Fibroblast of pulmonary artery (primary cell): ENCODE data around the gene CSTF3.
A peak's percentile ranks its signal among the peaks of the same experiment; 100 is the strongest.

ENCODE experiments used
- DNase-seq: peaks from one replicate; pipeline ENCODE4 v3.0.0-alpha.2; 2010; ENCODE audit warnings: low read depth
- H3K4me3 ChIP-seq: replicated peaks from 2 replicates; pipeline ENCODE4 v1.5.1; 2011; ENCODE audit warnings: low read depth, mild to moderate bottlenecking, control low read depth, low read length, moderate library complexity
- CTCF ChIP-seq: IDR thresholded peaks from 2 replicates; pipeline ENCODE4 v1.5.1; 2011; ENCODE audit warnings: mild to moderate bottlenecking, control low read depth, low read length, inconsistent platforms; ENCODE audit errors: missing control alignments

The CSTF3 gene

GRCh38 chr11:33089776-33090175 lies 71.5 kb downstream of the CSTF3 start:
- DNase-seq, result peak; percentile 21
- TF ChIP-seq CTCF, result peak; percentile 17

DNA sequence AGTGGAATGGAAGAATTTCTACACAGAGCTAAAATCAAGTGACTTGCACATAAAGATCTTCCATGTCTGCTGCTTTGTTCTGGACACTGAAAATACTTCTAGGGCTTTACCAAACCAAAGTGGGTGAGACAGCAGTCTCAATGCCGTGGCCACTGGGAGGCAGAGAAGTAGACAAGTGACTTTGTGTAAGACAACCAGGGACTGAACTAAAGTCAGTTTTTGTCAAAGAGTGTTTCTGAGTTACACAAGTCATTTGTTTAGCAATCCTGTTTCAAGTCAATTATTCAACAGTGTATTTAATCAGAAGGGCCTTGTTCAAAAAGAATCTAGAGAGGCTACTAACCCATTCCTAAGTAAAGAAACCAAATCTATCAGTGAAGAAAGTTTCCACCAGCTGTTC lies 75.3 kb downstream of the CSTF3 start:
- TF ChIP-seq CTCF, result no peak
- no peak overlapping the region for H3K4me3 ChIP-seq
- DNase-seq, result no peak

More at GRCh38 chr11:33089776-33090175, 71.5 kb downstream of the CSTF3 start:
- no peak overlapping the region for H3K4me3 ChIP-seq

GRCh38 chr11:33083918-33084317 lies 77.4 kb downstream of the CSTF3 start:
- no peak for DNase-seq
- TF ChIP-seq CTCF, result no peak

DNA sequence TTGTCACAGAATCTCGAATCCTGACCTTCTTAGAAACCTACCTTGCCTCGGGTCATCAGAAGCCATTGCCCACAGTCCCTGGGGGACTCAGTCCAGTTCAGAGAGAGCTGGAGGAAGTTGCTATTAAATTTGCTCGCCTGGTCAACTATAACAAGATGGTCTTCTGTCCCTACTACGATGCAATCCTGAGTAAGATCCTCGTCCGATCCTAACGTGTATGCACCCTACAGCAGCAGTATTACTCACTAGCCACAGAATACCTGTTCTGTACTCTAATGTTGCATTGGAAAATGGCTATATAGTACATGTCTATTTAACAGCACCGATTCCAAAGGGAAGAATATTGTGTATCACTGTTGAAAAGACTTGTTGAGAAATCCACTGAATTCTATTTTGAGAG lies 88.8 kb downstream of the CSTF3 start:
- DNase-seq, result no peak
- H3K4me3 ChIP-seq, result no peak overlapping the region
- TF ChIP-seq CTCF, result no peak

More at GRCh38 chr11:33083918-33084317, 77.4 kb downstream of the CSTF3 start:
- H3K4me3 ChIP-seq, result no peak overlapping the region

DNA sequence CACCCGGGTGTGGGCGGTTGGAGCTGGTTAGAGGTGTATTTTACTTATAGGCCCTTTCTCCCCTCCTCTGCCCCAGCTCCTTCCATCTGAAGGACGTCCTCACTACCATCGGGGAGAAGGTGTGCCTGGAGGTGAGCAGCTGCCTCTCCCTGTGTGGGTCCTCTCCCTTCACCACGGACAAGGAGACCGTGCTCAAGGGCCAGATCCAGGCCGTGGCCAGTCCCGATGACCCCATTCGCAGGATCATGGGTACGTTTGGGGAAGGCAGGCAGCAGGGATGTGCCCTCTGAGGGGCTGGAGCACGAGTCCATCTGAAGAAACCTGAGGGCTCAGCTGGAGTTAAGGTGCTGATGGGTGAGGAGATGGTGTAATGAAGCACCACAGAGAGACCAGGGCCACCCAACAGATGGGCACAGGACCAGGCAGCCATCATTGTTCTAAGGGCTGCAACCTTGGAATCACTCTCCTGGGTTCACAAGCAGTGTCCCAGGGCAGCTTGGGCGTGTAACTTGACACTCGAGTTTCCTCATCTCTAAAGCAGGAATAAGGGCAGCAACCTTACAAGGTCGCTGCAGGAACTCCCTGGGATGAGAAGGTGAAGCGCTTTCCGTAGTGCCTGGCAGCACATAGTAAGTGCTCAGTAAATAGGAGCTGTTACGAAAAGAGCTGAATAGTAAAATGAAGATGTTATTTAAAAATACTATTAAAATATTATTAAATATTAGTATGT lies 92.5 kb downstream of the CSTF3 start:
- no peak overlapping the region for H3K4me3 ChIP-seq
- TF ChIP-seq CTCF, result no peak
- no peak for DNase-seq

DNA sequence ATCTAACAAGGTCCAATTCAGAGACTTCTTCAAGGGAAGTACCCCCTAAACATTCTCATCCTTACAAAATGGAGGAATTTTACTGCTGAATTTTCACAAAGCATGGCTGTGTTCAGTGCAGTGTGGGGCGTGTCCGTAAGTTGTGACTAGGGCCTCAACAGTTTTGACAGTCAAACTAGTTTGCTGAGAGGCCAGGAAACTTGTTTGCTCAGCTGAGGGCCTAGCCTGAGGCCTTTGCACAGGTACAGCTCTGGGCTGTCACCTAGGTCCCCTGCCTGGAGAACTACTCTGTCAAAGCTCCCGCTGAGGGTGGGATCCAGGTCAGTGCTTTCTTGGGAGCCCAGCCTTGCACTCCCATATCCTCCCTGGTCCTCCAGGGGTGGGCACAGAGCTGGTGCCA lies 94.0 kb downstream of the CSTF3 start:
- H3K4me3 ChIP-seq, result no peak overlapping the region
- TF ChIP-seq CTCF, result no peak
- DNase-seq, result no peak
